SHP77 treated with DMSO at 0.1 percent for 48 hours (cell line): ENCODE results near the gene BIRC5.
A peak's percentile ranks its signal among the peaks of the same experiment; 100 is the strongest.

Experiments used
- DNase-seq: peaks from one replicate; lab custom pipeline; 2025; lab: John Stamatoyannopoulos, UW

The BIRC5 gene

DNA sequence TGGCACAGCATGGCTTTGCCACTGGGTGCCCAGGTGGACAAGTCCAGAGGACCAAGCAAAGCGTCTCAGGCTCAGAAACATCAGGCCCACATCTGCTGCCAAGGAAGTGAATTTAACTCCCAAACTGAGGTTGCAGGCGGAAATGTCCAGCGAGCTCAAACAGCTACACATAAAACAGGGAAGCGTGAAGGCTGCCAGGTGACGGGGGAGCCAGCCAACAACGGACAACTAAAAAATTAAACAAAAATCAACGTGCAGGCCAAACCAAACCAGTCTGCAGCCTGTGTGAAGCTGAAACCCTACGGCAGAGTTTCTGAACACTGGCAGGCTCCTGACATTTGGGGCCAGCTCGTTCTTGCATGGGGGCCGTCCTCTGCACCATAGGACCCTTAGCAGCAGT lies 29.7 kb upstream of the BIRC5 start:
- no peak for DNase-seq

DNA sequence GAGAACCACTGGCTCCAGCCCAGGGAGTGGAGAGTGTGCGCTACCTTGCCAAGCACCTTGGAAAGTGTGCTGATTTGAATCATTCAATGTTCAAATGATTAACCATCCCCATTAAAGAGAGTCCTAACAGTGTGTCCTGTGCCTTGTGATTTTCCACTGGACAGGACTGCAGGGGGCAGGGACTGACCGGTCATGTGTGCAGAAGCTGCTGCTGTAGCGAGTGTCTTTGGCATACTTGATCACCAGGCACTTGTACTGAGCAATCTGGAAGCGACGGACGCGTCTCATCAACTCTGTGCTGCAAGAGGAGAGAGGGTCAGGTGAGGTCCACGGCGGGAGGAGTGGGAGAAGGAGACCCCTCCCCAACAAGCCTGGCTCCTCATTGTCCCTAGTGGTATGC lies 29.2 kb upstream of the BIRC5 start:
- DNase-seq = no peak

DNA sequence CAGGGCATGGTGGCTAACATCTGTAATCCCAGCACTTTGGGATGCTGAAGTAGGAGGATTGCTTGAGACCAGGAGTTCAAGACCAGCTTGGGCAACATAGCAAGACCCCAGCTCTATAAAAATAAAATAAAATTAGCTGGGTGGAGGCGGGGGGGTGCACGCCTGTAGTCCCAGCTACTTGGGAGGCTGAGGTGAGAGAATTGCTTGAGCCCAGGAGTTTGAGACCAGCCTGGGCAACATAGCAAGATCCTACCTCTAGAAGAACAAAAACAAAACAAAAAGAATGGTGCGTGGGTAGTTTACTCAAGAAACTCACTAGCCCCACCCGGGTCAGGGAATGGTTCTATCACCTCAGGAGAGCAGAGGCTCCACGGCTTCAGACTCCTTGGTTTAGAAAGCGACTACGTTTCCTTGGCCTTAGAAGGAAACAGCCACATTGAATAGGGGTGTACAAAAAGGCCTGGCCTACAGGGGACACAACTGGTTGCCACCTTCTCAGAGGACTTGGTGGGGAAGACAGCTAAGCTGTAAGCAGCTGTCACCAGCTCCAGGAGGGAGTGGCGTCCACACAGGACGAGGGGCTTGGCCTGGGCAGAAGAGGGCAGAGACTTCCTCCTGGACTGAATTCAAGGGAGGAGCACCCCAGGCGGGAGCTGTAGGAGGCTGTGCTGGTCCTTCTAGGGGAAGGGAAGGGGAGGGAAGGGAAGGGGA lies 27.9 kb upstream of the BIRC5 start:
- DNase-seq = no peak

DNA sequence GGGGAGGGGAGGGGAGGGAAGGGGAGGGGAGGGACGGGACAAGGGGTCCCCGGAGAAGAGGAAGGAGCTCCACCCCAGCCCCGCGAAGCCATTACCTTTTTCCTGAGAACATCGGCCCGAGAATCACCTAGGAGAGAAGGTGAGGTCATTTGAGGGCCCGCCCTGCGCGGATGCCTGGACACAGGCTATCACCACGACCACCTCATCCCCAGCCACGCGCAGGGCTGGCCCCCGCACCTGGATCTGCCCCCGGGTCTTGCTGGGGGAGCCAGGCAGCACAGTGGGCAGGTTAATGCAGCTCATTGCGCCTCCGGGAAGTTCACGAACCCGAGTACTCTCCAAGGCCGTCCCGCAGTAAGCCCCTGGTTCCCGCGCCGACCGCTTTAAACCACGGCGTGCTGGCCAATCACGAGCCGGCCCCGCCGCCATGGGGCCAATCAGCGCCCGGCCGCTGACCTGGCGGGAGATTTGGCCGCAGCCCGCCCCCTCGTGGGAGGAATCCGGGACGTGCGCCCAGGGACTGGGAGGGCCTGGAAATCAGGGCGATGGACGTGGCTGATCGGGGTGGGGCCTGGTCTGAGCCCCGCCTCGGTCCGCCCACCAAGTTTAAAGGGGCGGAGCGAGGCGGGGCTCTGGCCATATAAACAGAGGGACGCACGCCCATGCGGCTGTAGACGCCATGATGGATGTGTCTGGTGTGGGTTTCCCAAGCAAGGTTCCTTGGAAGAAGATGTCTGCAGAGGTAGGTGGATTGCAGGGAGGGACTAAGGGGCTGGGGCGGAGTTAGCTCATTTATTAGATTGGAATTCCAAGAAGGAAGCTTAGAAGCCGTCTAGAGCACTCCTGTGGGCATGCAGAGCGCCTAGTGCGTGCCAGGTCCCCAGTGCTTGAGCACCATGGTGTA lies 27.1 kb upstream of the BIRC5 start, which contains the start of the genes AFMID and TK1:
Gene AFMID, plus strand, starts transcription at position 671 of the 904 bp plus-strand sequence. Its CDS starts 9 bp downstream, at position 680.
Gene TK1, minus strand, starts transcription at position 361 of the 904 bp plus-strand sequence. Its CDS starts 58 bp downstream, at position 303.
- peak; percentile 93 for DNase-seq

DNA sequence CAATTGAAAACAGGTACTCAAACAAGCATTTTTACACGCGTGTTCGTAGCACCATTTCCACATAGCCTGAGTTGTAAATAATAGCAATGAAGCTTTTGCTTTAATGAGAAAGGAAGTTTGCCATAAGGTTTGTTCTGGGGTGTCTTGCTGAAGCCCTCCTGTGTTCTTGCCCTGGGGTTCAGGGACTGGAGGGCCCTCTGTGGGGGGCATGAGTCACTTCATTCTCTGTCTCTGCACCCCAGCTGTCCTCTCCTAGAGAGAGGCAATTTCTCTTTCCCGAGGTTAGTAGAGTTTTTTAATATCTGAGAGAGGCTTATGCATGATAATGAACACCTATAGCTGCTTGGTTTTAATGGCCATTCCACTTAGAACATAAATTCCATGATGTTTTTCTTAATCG lies 17.3 kb upstream of the BIRC5 start:
- DNase-seq = no peak

DNA sequence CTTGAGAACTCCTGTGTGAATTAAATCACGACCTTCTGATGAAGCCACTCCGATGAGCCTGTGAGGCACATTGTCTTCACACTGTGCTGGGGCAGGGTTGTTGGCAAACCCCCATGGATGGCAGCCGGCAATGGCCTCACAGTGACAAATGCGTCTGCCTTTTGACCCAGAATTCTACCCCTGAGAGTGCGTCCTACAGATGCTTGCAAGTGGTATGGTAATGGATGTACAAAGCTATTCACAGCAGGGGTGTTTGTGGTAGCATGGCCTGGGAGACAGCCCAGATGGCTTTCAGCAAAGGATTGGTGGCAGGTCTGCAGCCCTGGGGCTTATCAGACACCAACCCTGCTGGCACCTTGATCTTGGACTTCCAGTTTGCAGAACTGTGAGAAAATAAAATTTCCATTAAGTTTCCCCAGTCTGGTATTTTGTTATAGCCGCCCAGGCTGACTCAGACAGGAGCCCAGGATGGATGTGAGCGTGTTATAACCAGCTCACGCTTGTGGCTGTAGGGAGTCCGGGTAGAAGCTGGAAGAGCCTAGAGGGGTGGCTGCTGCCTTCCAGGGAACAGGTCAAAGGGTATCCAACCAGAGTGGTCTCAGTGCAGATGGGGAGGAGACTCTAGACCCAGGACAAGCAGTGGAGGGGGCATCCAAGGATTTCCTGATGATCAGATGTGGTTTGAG lies 16.8 kb upstream of the BIRC5 start:
- DNase-seq = no peak

DNA sequence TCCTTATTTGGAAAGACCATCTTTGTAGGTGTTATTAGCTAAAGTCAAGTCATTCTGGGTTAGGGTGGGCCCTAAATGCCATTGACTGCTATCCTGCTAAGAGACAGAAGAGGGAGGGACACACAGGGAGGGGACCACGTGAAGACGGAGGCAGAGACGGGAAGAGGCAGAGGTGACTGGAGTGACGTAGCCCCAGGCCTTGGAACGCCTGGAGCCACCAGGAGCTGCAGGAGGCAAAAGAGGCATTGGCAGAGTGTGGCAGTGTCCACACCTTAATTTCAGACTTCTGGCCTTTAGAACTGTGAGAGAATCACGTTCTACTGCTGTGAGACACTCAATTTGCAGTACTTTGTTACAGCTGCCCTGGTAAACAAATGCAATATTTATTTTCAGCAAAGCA lies 13.6 kb upstream of the BIRC5 start:
- no peak for DNase-seq

DNA sequence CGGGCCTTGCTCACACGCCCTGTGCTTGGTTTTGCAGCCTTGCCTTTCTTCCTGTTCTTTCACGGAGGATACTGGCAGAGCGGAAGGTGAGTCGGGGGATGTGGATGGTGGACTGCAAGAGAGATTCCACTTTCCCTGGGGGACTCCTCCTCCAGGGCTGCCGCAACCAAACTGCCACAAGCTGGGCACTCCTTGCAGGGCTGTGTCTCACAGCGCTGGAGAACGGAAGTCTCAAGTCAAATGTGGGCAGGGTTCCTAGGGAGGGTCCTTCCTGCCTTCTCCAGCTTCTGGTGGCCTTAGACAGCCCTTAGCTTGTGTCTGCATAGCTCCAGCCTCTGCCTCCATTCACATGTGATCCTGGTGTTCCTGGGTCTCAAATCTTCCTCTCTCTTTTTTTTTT lies 11.4 kb upstream of the BIRC5 start:
- DNase-seq = no peak

DNA sequence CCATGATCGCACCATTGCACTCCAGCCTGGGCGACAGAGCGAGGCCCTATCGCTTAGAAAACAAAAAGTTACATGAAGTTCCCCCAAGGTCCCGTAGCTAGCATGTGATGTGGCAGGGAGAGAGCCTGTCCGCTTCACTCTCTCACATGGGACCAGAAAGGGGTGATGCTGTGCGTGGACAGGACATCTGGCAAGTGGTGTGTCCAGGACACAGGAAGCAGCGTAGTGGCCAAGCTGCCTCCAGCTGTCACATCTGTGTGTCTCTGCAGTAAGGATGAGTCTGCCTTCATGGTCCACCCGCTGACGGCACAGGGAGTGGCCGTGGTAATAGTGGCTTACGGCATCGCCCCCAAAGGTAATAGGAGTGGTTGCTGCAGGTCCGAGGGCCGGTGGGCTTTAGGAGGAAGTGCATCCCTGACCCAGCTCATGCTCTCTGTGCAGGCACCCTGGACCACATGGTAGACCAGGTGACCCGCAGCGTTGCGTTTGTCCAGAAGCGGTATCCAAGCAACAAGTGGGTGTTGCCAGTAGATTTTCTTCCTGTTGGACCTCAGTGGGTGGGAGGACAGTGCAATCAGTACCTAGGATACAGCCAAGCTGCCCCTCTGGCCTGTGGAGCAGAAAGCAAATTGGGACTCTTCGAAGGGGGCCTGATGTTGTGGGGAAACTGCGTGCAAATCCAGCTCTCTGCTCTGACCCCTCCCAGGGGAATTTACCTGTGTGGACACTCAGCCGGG lies 9.5 kb upstream of the BIRC5 start:
- DNase-seq = no peak

DNA sequence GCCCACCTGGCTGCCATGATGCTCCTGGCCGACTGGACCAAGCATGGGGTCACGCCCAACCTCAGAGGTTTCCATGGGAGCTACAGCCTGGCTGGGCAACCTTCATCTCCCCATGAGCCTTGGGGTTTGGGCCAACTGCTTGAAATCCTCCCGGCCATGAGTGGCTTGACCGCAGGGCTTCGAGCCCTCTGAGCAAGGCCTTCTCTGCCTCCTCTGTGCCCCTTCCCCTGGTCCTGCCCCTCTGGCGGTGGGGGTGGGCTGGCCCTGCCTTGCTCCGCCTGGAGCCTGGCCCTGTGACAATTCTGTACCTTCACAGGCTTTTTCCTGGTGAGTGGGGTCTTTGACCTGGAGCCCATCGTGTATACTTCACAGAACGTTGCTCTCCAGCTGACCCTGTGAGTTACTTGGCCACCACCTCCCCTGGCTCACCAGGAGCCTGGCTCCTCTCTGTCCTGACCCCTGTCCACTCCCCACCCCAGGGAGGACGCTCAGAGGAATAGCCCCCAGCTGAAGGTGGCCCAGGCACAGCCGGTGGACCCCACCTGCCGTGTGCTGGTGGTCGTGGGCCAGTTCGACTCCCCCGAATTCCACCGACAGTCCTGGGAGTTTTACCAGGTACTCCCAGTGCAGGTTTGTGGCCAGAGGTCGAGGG lies 8.8 kb upstream of the BIRC5 start:
- DNase-seq = no peak

DNA sequence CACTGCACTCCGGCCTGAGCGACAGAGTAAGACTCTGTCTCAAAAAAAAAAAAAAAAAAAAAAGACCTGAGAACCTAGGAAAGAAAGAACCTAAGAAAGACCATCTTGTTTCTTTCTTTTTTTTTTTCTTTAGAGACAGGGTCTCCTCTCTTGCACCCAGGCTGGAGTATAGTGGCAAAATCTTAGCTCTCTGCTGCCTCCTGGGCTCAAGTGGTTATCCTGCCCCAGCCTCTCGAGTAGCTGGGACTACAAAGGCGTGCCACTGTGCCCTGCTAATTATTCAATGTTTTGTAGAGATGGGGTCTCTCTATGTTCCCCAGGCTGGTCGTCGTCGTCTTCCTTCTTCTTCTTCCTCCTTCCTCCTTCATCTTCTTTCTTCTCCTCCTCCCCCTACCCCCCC lies 7.8 kb upstream of the BIRC5 start:
- DNase-seq = no peak

DNA sequence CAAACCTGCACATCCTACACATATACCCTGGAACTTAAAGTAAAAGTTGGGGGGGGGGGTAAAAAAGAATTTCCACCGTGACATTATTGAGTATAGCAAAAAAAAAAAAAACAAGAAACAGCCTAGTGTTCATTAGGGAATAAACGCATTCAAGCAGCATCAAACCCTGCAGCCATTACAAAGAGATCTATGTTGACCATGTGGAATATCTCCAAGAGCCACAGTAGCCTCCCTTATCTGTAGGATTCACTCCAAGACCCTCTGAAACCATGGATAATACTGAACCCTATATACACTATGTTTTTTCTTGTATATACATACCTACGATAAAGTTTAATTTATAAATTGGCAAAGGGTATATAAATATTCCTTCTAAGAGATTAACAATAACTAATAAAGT lies 5.6 kb upstream of the BIRC5 start:
- DNase-seq = no peak

DNA sequence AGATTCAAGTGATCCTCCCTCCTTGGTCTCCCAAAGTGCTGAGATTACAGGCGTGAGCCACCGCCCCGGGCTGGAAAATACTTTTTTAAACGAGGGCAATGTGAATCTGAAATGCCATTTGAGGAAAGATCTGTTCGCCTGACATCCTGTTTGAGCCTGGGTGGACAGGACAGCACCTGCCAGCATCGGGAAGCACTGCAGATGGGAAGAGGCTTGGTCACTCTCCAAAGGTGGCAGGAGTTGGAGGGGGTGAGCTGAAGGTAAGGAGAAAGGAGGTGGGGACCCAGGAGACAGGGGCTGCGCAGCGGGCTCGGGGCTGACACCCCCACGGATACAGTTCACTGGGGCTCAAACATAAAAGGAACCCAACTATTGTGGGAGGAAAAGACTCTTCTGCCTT lies 3.9 kb upstream of the BIRC5 start:
- DNase-seq = no peak

DNA sequence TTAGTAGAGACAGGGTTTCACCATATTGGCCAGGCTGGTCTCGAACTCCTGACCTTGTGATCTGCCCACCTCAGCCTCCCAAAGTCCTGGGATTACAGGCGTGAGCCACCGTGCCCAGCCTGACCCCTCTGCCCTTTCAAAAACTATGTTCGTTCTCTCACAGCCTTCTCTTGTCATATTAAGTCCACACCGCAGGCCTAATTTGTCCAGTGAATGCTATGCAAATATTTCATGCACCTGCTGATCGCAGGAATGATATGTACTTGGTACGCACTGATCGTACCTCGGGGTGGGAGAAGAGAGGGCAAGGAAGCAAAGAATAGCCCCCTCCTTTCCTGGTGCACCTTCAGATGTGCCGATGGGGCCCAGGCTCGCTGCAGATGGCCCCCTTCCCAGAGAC lies 3.0 kb upstream of the BIRC5 start:
- no peak for DNase-seq

DNA sequence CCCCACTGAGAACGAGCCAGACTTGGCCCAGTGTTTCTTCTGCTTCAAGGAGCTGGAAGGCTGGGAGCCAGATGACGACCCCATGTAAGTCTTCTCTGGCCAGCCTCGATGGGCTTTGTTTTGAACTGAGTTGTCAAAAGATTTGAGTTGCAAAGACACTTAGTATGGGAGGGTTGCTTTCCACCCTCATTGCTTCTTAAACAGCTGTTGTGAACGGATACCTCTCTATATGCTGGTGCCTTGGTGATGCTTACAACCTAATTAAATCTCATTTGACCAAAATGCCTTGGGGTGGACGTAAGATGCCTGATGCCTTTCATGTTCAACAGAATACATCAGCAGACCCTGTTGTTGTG lies 631 bp downstream of the BIRC5 start:
- no peak for DNase-seq

DNA sequence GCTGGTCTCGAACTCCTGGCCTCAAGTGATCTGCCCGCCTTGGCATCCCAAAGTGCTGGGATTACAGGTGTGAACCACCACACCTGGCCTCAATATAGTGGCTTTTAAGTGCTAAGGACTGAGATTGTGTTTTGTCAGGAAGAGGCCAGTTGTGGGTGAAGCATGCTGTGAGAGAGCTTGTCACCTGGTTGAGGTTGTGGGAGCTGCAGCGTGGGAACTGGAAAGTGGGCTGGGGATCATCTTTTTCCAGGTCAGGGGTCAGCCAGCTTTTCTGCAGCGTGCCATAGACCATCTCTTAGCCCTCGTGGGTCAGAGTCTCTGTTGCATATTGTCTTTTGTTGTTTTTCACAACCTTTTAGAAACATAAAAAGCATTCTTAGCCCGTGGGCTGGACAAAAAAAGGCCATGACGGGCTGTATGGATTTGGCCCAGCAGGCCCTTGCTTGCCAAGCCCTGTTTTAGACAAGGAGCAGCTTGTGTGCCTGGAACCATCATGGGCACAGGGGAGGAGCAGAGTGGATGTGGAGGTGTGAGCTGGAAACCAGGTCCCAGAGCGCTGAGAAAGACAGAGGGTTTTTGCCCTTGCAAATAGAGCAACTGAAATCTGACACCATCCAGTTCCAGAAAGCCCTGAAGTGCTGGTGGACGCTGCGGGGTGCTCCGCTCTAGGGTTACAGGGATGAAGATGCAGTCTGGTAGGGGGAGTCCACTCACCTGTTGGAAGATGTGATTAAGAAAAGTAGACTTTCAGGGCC lies 5.5 kb downstream of the BIRC5 start:
- no peak for DNase-seq

DNA sequence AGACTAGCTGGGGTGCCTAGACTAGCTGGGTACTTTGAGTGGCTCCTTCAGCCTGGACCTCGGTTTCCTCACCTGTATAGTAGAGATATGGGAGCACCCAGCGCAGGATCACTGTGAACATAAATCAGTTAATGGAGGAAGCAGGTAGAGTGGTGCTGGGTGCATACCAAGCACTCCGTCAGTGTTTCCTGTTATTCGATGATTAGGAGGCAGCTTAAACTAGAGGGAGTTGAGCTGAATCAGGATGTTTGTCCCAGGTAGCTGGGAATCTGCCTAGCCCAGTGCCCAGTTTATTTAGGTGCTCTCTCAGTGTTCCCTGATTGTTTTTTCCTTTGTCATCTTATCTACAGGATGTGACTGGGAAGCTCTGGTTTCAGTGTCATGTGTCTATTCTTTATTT lies 9.0 kb downstream of the BIRC5 start:
- no peak for DNase-seq

DNA sequence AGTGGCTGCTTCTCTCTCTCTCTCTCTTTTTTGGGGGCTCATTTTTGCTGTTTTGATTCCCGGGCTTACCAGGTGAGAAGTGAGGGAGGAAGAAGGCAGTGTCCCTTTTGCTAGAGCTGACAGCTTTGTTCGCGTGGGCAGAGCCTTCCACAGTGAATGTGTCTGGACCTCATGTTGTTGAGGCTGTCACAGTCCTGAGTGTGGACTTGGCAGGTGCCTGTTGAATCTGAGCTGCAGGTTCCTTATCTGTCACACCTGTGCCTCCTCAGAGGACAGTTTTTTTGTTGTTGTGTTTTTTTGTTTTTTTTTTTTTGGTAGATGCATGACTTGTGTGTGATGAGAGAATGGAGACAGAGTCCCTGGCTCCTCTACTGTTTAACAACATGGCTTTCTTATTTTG lies 9.7 kb downstream of the BIRC5 start:
- DNase-seq = no peak

DNA sequence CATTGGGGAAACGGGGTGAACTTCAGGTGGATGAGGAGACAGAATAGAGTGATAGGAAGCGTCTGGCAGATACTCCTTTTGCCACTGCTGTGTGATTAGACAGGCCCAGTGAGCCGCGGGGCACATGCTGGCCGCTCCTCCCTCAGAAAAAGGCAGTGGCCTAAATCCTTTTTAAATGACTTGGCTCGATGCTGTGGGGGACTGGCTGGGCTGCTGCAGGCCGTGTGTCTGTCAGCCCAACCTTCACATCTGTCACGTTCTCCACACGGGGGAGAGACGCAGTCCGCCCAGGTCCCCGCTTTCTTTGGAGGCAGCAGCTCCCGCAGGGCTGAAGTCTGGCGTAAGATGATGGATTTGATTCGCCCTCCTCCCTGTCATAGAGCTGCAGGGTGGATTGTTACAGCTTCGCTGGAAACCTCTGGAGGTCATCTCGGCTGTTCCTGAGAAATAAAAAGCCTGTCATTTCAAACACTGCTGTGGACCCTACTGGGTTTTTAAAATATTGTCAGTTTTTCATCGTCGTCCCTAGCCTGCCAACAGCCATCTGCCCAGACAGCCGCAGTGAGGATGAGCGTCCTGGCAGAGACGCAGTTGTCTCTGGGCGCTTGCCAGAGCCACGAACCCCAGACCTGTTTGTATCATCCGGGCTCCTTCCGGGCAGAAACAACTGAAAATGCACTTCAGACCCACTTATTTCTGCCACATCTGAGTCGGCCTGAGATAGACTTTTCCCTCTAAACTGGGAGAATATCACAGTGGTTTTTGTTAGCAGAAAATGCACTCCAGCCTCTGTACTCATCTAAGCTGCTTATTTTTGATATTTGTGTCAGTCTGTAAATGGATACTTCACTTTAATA lies 10.4 kb downstream of the BIRC5 start:
- no peak for DNase-seq
